ENCODE results near the gene TRPV6.

TRPV6 gene

DNA sequence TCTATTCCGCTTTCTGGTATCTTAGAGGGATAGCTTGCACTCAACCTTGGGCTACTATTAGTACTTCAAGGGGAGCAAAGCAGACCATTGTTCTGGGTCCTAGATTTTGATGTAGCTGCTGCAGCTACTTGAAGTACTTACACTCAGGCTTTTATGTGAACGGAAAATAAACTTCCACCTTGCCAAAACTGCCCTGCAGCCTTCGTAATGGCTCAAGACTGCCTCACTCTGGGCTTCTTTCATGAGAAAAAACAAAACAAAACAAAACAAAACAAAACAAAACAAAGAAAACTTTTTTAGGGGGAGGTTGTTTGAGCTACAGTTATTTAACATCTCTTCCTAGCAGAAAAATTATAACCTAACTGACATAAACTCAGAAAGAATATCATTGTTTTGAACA is 50.1 kb downstream of the TRPV6 start:
- H3K4me3 ChIP-seq (ENCODE audit: insufficient read depth, low read length, poor library complexity, severe bottlenecking): no peak overlapping the region
- no peak overlapping the region for H3K9ac ChIP-seq (ENCODE audit: low read length)

DNA sequence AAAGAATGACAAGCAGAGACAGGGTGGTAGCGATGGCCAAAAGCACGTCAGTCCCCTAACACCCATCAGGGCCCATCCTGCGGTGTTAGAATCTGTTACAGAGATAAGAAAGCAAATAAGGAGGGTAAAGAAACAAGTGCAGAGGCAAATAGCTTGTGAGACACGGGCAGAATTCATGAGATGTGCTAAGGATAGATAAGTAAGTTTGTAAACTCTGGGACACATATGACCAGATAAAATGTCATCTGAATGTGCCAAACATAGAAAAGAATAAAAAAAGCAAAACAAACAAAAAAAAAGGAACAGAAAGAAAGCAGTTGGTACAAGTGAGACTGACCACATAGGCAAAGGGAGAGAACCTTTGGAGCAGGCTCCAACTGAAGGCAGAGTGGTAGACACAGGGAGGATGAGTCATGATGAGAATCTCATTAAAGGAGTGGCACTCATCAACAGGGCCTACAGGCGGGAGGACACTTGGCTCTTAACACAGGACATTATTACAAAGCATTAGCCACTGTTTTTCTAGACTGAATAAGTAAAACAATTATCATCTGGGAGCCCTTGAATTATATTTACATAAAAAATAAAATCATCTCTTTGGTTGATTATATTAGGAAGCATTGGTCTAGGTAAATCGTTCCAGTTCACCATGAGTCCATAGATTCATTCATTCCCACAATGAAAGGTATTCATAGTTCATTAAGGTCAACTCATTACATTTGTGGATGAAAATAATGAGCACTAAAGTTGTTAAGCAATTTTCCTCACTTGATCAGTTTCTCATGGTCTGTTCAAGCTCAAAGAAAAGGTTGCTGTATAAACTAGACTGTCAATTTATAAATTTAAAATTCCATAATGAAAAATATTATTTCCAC is 52.1 kb downstream of the TRPV6 start:
- TF ChIP-seq, protein P1, sequence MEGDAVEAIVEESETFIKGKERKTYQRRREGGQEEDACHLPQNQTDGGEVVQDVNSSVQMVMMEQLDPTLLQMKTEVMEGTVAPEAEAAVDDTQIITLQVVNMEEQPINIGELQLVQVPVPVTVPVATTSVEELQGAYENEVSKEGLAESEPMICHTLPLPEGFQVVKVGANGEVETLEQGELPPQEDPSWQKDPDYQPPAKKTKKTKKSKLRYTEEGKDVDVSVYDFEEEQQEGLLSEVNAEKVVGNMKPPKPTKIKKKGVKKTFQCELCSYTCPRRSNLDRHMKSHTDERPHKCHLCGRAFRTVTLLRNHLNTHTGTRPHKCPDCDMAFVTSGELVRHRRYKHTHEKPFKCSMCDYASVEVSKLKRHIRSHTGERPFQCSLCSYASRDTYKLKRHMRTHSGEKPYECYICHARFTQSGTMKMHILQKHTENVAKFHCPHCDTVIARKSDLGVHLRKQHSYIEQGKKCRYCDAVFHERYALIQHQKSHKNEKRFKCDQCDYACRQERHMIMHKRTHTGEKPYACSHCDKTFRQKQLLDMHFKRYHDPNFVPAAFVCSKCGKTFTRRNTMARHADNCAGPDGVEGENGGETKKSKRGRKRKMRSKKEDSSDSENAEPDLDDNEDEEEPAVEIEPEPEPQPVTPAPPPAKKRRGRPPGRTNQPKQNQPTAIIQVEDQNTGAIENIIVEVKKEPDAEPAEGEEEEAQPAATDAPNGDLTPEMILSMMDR (IDR thresholded peaks at IDR 0.05; ENCODE audit: insufficient read depth, low read length, poor library complexity, severe bottlenecking): no peak
- no peak for TF ChIP-seq EZH2phosphoT487 (conservative IDR thresholded peaks at IDR 0.05; ENCODE audit: low read length)
- H2AFZ ChIP-seq (ENCODE audit: low read depth, low read length, severe bottlenecking): no peak overlapping the region
- no peak overlapping the region for H3K27ac ChIP-seq (ENCODE audit: low read depth, low read length)
- no peak overlapping the region for H3K9ac ChIP-seq (ENCODE audit: low read length)
- no peak overlapping the region for H3K4me3 ChIP-seq (ENCODE audit: insufficient read depth, low read length, poor library complexity, severe bottlenecking)
- no peaks in the 10 kb centered on the region for H3K9me3 ChIP-seq (ENCODE audit: insufficient read depth, low read length)
- no peaks in the 10 kb centered on the region for H3K27me3 ChIP-seq (ENCODE audit: low read length)
- H3F3A ChIP-seq (ENCODE audit: insufficient read depth): no peaks in the 10 kb centered on the region
- no peaks in the 10 kb centered on the region for H3K9me2 ChIP-seq (replicated peaks; ENCODE audit: insufficient read depth, low read length)
- no peaks in the 10 kb centered on the region for H3K79me2 ChIP-seq (ENCODE audit: insufficient read depth, low read length)
- H3K36me3 ChIP-seq (ENCODE audit: low read length): no peaks in the 10 kb centered on the region
- H4K20me1 ChIP-seq (ENCODE audit: low read depth, low read length): no peaks in the 10 kb centered on the region
- no peak overlapping the region for H3K4me2 ChIP-seq (ENCODE audit: low read depth, low read length, poor library complexity, severe bottlenecking)

More for the DNA sequence above, 50.1 kb downstream of the TRPV6 start:
- Histone ChIP-seq H4K20me1 (ENCODE audit: low read depth, low read length) (no peaks in the 10 kb centered on the region), H3F3A (ENCODE audit: insufficient read depth) (no peaks in the 10 kb centered on the region), H2AFZ (ENCODE audit: low read depth, low read length, severe bottlenecking) (no peak overlapping the region), H3K9me2 (replicated peaks; ENCODE audit: insufficient read depth, low read length) (no peaks in the 10 kb centered on the region), H3K36me3 (ENCODE audit: low read length) (no peaks in the 10 kb centered on the region), H3K4me2 (ENCODE audit: low read depth, low read length, poor library complexity, severe bottlenecking) (no peak overlapping the region), H3K9me3 (ENCODE audit: insufficient read depth, low read length) (no peaks in the 10 kb centered on the region), H3K27me3 (ENCODE audit: low read length) (no peaks in the 10 kb centered on the region), H3K27ac (ENCODE audit: low read depth, low read length) (no peak overlapping the region), H3K79me2 (ENCODE audit: insufficient read depth, low read length) (no peaks in the 10 kb centered on the region)
- TF ChIP-seq, protein P1 (IDR thresholded peaks at IDR 0.05; ENCODE audit: insufficient read depth, low read length, poor library complexity, severe bottlenecking): no peak
- TF ChIP-seq EZH2phosphoT487 (conservative IDR thresholded peaks at IDR 0.05; ENCODE audit: low read length): no peak

DNA sequence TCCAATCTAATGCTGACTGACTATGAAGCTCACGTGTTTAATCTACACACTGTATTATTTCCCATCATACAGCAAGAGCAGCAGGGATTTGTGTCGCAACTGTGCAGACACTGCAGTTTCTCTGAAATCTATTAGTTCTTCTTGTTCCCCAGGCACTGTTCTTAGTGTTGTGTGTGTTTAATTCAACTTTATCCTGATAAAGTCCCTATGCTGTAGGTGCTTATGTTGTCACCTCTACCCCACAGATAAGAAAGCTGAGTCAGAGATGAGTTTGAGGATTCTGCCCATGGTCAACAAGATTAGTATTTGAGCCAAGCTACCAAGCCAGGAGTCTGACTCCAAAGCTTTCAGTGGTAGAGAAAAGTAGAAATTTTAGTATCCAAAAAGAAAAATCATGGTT is 53.1 kb downstream of the TRPV6 start:
- TF ChIP-seq EZH2phosphoT487 (conservative IDR thresholded peaks at IDR 0.05; ENCODE audit: low read length): no peak
- TF ChIP-seq, protein P1 (IDR thresholded peaks at IDR 0.05; ENCODE audit: insufficient read depth, low read length, poor library complexity, severe bottlenecking): no peak
- Histone ChIP-seq H2AFZ (ENCODE audit: low read depth, low read length, severe bottlenecking) (no peak overlapping the region), H3K4me2 (ENCODE audit: low read depth, low read length, poor library complexity, severe bottlenecking) (no peak overlapping the region), H3K9ac (ENCODE audit: low read length) (no peak overlapping the region), H3K4me3 (ENCODE audit: insufficient read depth, low read length, poor library complexity, severe bottlenecking) (no peak overlapping the region), H3K9me3 (ENCODE audit: insufficient read depth, low read length) (no peaks in the 10 kb centered on the region), H3K9me2 (replicated peaks; ENCODE audit: insufficient read depth, low read length) (no peaks in the 10 kb centered on the region), H3K27me3 (ENCODE audit: low read length) (no peaks in the 10 kb centered on the region), H3K79me2 (ENCODE audit: insufficient read depth, low read length) (no peaks in the 10 kb centered on the region), H3K27ac (ENCODE audit: low read depth, low read length) (no peak overlapping the region), H4K20me1 (ENCODE audit: low read depth, low read length) (no peaks in the 10 kb centered on the region), H3F3A (ENCODE audit: insufficient read depth) (no peaks in the 10 kb centered on the region), H3K36me3 (ENCODE audit: low read length) (no peaks in the 10 kb centered on the region)
